Tibial nerve (tissue), 4 donors: ENCODE results near the gene TOMM40. TPM values are rescaled to one million over a fixed set of nuclear protein-coding genes. Genes with fewer than 3 reads are reported as not detected.
"Not testable (repeated sequence)": the region's sequence is repeated elsewhere in the genome, so short reads cannot be mapped to it uniquely, and the experiment has no call there.

Experiments
- DNase-seq, 2 donors: peaks; one replicate each; pipeline ENCODE4 v3.0.0-alpha.2; 2019; ENCODE audit warnings: low spot score in 2 of 2
- H3K27ac ChIP-seq, 4 donors: fragments of 200-600 bp; sonication (generic) in 3 of 4; one replicate each; pipeline ENCODE4 v1.5.1; 2017 to 2019; ENCODE audit warnings: mild to moderate bottlenecking in 1 of 4
- H3K27me3 ChIP-seq, 2 donors: fragments of 200-600 bp; sonication (generic) in 1 of 2; one replicate each; pipeline versions ENCODE4 v1.5.1 to v1.6.0; 2017 to 2019
- H3K36me3 ChIP-seq, 3 donors: fragments of 200-600 bp; sonication (generic); one replicate each; pipeline ENCODE4 v1.5.1; 2018 to 2019
- H3K4me1 ChIP-seq, 4 donors: fragments of 200-600 bp; sonication (generic) in 3 of 4; one replicate each; pipeline ENCODE4 v1.5.1; 2017 to 2019
- H3K4me3 ChIP-seq, 4 donors: fragments of 200-600 bp; sonication (generic) in 3 of 4; one replicate each; pipeline ENCODE4 v1.5.1; 2017 to 2019; ENCODE audit warnings: mild to moderate bottlenecking in 1 of 4, moderate library complexity in 1 of 4
- H3K9me3 ChIP-seq, 4 donors: fragments of 200-600 bp; sonication (generic) in 3 of 4; one replicate each; pipeline ENCODE4 v1.5.1; 2017 to 2019
- EP300 ChIP-seq, 2 donors: sonication (generic); formaldehyde crosslinking; IDR thresholded peaks; one replicate each; pipeline ENCODE4 v1.6.1; 2017; ENCODE audit warnings: antibody characterized with exemption in 2 of 2, mild to moderate bottlenecking in 1 of 2
- POLR2A ChIP-seq, 2 donors: fragments of 450-650 bp; IDR thresholded peaks; one replicate each; pipeline ENCODE4 v1.6.1; 2017; ENCODE audit warnings: antibody characterized with exemption in 2 of 2, mild to moderate bottlenecking in 2 of 2, moderate library complexity in 2 of 2
- WGBS, 2 donors: methylation state at CpG; one replicate each; pipeline ENCODE4 v1.1.5; 2018; 5-methylcytosine and 5-hydroxymethylcytosine counted together
- total RNA-seq, 4 donors: library from RNA; depleted of rRNA; stranded (reverse); fragments of >200 nt; gene quantifications; one replicate each; pipeline ENCODE4 v1.1.0, GENCODE V29; 2016
- TF ChIP-seq, protein P1 (sequence below), 5 experiments: fragments of 200-600 bp in 3 of 5; fragments of 450-650 bp in 2 of 5; sonication (generic) in 3 of 5; IDR thresholded peaks; one replicate each; pipeline ENCODE4 v1.5.1; 2016 to 2019; ENCODE audit warnings: antibody characterized with exemption in 5 of 5, mild to moderate bottlenecking in 3 of 5, moderate library complexity in 2 of 5

TOMM40 gene
- total RNA-seq, 4 donors from 2014 or later: 30.8 to 75.9 (median 48.6) TPM

- no peak overlapping the region for H3K4me3 ChIP-seq
- TF ChIP-seq EP300 (IDR thresholded peaks at IDR 0.05) (peak in 1 of 2 donors; percentile 76), POLR2A (IDR thresholded peaks at IDR 0.05) (no peak)
- TF ChIP-seq, protein P1, sequence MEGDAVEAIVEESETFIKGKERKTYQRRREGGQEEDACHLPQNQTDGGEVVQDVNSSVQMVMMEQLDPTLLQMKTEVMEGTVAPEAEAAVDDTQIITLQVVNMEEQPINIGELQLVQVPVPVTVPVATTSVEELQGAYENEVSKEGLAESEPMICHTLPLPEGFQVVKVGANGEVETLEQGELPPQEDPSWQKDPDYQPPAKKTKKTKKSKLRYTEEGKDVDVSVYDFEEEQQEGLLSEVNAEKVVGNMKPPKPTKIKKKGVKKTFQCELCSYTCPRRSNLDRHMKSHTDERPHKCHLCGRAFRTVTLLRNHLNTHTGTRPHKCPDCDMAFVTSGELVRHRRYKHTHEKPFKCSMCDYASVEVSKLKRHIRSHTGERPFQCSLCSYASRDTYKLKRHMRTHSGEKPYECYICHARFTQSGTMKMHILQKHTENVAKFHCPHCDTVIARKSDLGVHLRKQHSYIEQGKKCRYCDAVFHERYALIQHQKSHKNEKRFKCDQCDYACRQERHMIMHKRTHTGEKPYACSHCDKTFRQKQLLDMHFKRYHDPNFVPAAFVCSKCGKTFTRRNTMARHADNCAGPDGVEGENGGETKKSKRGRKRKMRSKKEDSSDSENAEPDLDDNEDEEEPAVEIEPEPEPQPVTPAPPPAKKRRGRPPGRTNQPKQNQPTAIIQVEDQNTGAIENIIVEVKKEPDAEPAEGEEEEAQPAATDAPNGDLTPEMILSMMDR (IDR thresholded peaks at IDR 0.05): no peak
- no peaks in the 10 kb centered on the region for H3K27me3 ChIP-seq
- H3K9me3 ChIP-seq: no peaks in the 10 kb centered on the region
- 29 to 36% methylated on average over 6 to 8 of the region's 8 CpGs for WGBS, 2 donors
- H3K36me3 ChIP-seq: no peaks in the 10 kb centered on the region
- peak overlapping the region in 3 of 4 donors; percentile 51 to 80 (median 73) for H3K27ac ChIP-seq
- peak; percentile 56 to 81 for DNase-seq
- H3K4me1 ChIP-seq: peaks cover 0 to 45% (median 32%) of the 10 kb centered on the region in 4 donors
Observed at GRCh38 chr19:44925114-44925891, 34.2 kb downstream of the TOMM40 start.

GRCh38 chr19:44926245-44927077 is 35.4 kb downstream of the TOMM40 start:
- H3K36me3 ChIP-seq, H3K27me3 ChIP-seq, H3K9me3 ChIP-seq, DNase-seq: not testable (repeated sequence)
- 46 to 50% methylated on average over 18 of the region's 19 CpGs for WGBS, 2 donors
- Histone ChIP-seq H3K27ac (peak overlapping the region in 1 of 4 donors; percentile 73), H3K4me1 (peaks cover 0 to 45% (median 32%) of the 10 kb centered on the region in 4 donors), H3K4me3 (peak overlapping the region in 2 of 4 donors; percentile 27 to 31)

DNA sequence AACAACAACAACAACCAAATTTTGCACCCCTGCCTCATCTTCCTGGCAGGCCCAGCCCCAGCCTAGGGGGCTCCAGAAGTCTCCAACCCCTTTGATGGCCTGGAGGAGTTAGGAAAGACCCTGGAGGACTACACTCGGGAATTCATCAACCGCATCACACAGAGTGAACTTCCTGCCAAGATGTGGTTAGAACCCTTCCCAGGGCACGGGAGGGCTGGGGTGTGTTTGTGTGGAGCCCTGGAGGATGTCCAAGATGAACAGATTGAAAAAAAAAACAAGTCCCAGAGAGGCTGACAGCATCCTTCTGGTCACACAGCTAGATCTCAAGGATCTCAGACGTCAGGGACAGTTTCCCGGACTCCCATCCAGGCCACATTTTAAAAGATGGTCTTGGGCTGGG is 36.7 kb downstream of the TOMM40 start:
- no peaks in the 10 kb centered on the region for H3K36me3 ChIP-seq
- TF ChIP-seq POLR2A (IDR thresholded peaks at IDR 0.05) (no peak), EP300 (IDR thresholded peaks at IDR 0.05) (no peak)
- TF ChIP-seq, protein P1 (IDR thresholded peaks at IDR 0.05): no peak
- H3K9me3 ChIP-seq: no peaks in the 10 kb centered on the region
- H3K27ac ChIP-seq: no peak overlapping the region
- H3K27me3 ChIP-seq: no peaks in the 10 kb centered on the region
- H3K4me1 ChIP-seq: peaks cover 0 to 45% (median 32%) of the 10 kb centered on the region in 4 donors
- no peak for DNase-seq
- WGBS, 2 donors: 30 to 32% methylated on average over 5 of the region's 5 CpGs
- H3K4me3 ChIP-seq: no peak overlapping the region

GRCh38 chr19:44930088-44930487 is 39.0 kb downstream of the TOMM40 start:
- DNase-seq: no peak
- Histone ChIP-seq H3K4me1 (peaks cover 0 to 29% (median 20%) of the 10 kb centered on the region in 4 donors), H3K27me3 (no peaks in the 10 kb centered on the region), H3K36me3 (no peaks in the 10 kb centered on the region), H3K9me3 (no peaks in the 10 kb centered on the region), H3K4me3 (no peak overlapping the region), H3K27ac (no peak overlapping the region)
- WGBS, 2 donors: 77 to 81% methylated on average over 7 of the region's 7 CpGs
- TF ChIP-seq, protein P1 (IDR thresholded peaks at IDR 0.05): no peak
- TF ChIP-seq POLR2A (IDR thresholded peaks at IDR 0.05) (no peak), EP300 (IDR thresholded peaks at IDR 0.05) (no peak)

- DNase-seq: no peak
- 85 to 87% methylated on average over 4 of the region's 4 CpGs for WGBS, 2 donors
- TF ChIP-seq, protein P1 (IDR thresholded peaks at IDR 0.05): no peak
- TF ChIP-seq EP300 (IDR thresholded peaks at IDR 0.05): no peak
- no peak for TF ChIP-seq POLR2A (IDR thresholded peaks at IDR 0.05)
- no peak overlapping the region for H3K27ac ChIP-seq
- no peak overlapping the region for H3K4me3 ChIP-seq
- H3K9me3 ChIP-seq: no peaks in the 10 kb centered on the region
- H3K4me1 ChIP-seq: peaks cover 0 to 21% (median 10%) of the 10 kb centered on the region in 4 donors
- no peaks in the 10 kb centered on the region for H3K27me3 ChIP-seq
- H3K36me3 ChIP-seq: no peaks in the 10 kb centered on the region
Observed at GRCh38 chr19:44931541-44931940, 40.5 kb downstream of the TOMM40 start.
